SK-N-SH (cell line): ENCODE results near the gene MYO16. TPM values are rescaled to one million over a fixed set of nuclear protein-coding genes. Genes with fewer than 3 reads are reported as not detected.

Source experiments
- CTCF ChIA-PET: fragments of 300-600, 350-600 bp; formaldehyde crosslinking; extraction: SDS; loops from one replicate; lab custom pipeline; 2021; lab: Yijun Ruan, JAX
- POLR2A ChIA-PET: fragments of 350-600 bp; sonication (Branson Sonifier 250); formaldehyde crosslinking; extraction: SDS; loops from one replicate; lab custom pipeline; 2020; ENCODE audit warnings: antibody characterized with exemption, inconsistent platforms; lab: Yijun Ruan, JAX
- DNase-seq: peaks from one replicate; pipeline ENCODE4 v3.0.0; 2012
- H2AFZ ChIP-seq: fragments of 200-600 bp; sonication (generic); 2 replicates; pipeline ENCODE4 v1.8.1; 2016; ENCODE audit warnings: antibody characterized with exemption, mild to moderate bottlenecking, low read depth
- H3F3A ChIP-seq: fragments of 200-600 bp; sonication (generic); replicated peaks from 2 replicates; pipeline ENCODE3; 2016; ENCODE audit warnings: antibody characterized with exemption, mild to moderate bottlenecking; ENCODE audit not compliant: insufficient read depth
- H3K27ac ChIP-seq, 2 experiments: fragments of 200-500 bp in 1 of 2; fragments of 200-600 bp in 1 of 2; sonication (Bioruptor generic) in 1 of 2; sonication (generic), shearing (Covaris generic) in 1 of 2; 2 replicates each; pipeline versions ENCODE4 v1.5.1 to v1.6.1; 2014 to 2016; ENCODE audit warnings: low read depth in 2 of 2, inconsistent platforms in 1 of 2, low read length in 1 of 2, mild to moderate bottlenecking in 1 of 2, mixed read lengths in 1 of 2
- H3K27me3 ChIP-seq: fragments of 200-600 bp; sonication (generic), shearing (Covaris generic); 2 replicates; pipeline ENCODE4 v1.6.1; 2016; ENCODE audit warnings: mixed run types; ENCODE audit not compliant: insufficient read depth
- H3K36me3 ChIP-seq, 2 experiments: fragments of 200-500 bp in 1 of 2; fragments of 200-600 bp in 1 of 2; sonication (Bioruptor generic) in 1 of 2; sonication (generic) in 1 of 2; replicated peaks in 1 of 2; 2 replicates each; pipeline versions ENCODE3 to v1.5.1; 2014 to 2016; ENCODE audit warnings: low read length in 1 of 2, mild to moderate bottlenecking in 1 of 2; ENCODE audit not compliant: insufficient read depth in 2 of 2, control insufficient read depth in 1 of 2
- H3K4me1 ChIP-seq, 2 experiments: fragments of 200-500 bp in 1 of 2; fragments of 200-600 bp in 1 of 2; sonication (Bioruptor generic) in 1 of 2; sonication (generic), shearing (Covaris generic) in 1 of 2; 2 replicates each; pipeline versions ENCODE4 v1.5.1 to v1.6.1; 2014 to 2016; ENCODE audit warnings: low read depth in 1 of 2, low read length in 1 of 2, mixed run types in 1 of 2; ENCODE audit not compliant: insufficient read depth in 2 of 2, control insufficient read depth in 1 of 2
- H3K4me2 ChIP-seq: fragments of 200-600 bp; sonication (generic), shearing (Covaris generic); 2 replicates; pipeline ENCODE4 v1.6.1; 2017; ENCODE audit warnings: mixed run types
- H3K4me3 ChIP-seq, 2 experiments: fragments of 200-500 bp in 1 of 2; fragments of 200-600 bp in 1 of 2; sonication (Bioruptor generic) in 1 of 2; sonication (generic), shearing (Covaris generic) in 1 of 2; 2 replicates each; pipeline versions ENCODE4 v1.5.1 to v1.8.1; 2014 to 2016; ENCODE audit warnings: low read depth in 2 of 2, inconsistent platforms in 1 of 2, low read length in 1 of 2, mild to moderate bottlenecking in 1 of 2, mixed read lengths in 1 of 2, moderate library complexity in 1 of 2
- H3K79me2 ChIP-seq: fragments of 200-600 bp; sonication (generic); 2 replicates; pipeline ENCODE4 v1.8.1; 2017; ENCODE audit warnings: mild to moderate bottlenecking; ENCODE audit not compliant: insufficient read depth
- H3K9ac ChIP-seq: fragments of 200-600 bp; sonication (generic); 2 replicates; pipeline ENCODE4 v1.6.1; 2017; ENCODE audit warnings: mixed run types
- H3K9me2 ChIP-seq: fragments of 200-600 bp; sonication (generic); 2 replicates; pipeline ENCODE4 v1.6.1; 2017; ENCODE audit warnings: mixed run types
- H3K9me3 ChIP-seq: fragments of 200-600 bp; sonication (generic); 2 replicates; pipeline ENCODE4 v1.6.1; 2017; ENCODE audit warnings: mixed run types, mild to moderate bottlenecking, moderate library complexity
- H4K20me1 ChIP-seq: fragments of 200-600 bp; sonication (generic); 2 replicates; pipeline ENCODE4 v1.6.1; 2017; ENCODE audit warnings: mild to moderate bottlenecking, mixed run types; ENCODE audit not compliant: insufficient read depth
- CHD2 ChIP-seq: fragments of 150-350 bp; IDR thresholded peaks from 2 replicates; pipeline ENCODE4 v1.6.1; 2018; ENCODE audit warnings: low read length; ENCODE audit not compliant: partially characterized antibody
- ELF1 ChIP-seq: IDR thresholded peaks from 2 replicates; pipeline ENCODE4 v1.4.0; 2012
- EZH2phosphoT487 ChIP-seq: fragments of 200-600 bp; sonication (generic); IDR thresholded peaks from 2 replicates; pipeline ENCODE4 v1.6.1; 2017; ENCODE audit warnings: low read depth, mixed run types, mild to moderate bottlenecking, antibody characterized with exemption, moderate library complexity, borderline replicate concordance
- FOSL2 ChIP-seq: IDR thresholded peaks from 2 replicates; pipeline ENCODE4 v1.4.0; 2012; ENCODE audit warnings: low read depth, mild to moderate bottlenecking, moderate library complexity, borderline replicate concordance
- FOXJ3 ChIP-seq: sonication (generic); formaldehyde crosslinking; IDR thresholded peaks from 2 replicates; pipeline ENCODE4 v1.5.1; 2020; ENCODE audit warnings: mild to moderate bottlenecking, missing genetic modification reagents
- FOXM1 ChIP-seq: IDR thresholded peaks from 2 replicates; pipeline ENCODE4 v1.4.0; 2012; ENCODE audit warnings: low read depth, mild to moderate bottlenecking
- GATA2 ChIP-seq: sonication (generic); formaldehyde crosslinking; IDR thresholded peaks from 2 replicates; pipeline ENCODE4 v1.5.0; 2020; ENCODE audit warnings: mild to moderate bottlenecking, missing genetic modification reagents
- IRF3 ChIP-seq: fragments of 150-350 bp; IDR thresholded peaks from 2 replicates; pipeline ENCODE4 v1.6.1; 2016; ENCODE audit warnings: mild to moderate bottlenecking, low read depth, low read length
- MAX ChIP-seq: IDR thresholded peaks from 2 replicates; pipeline ENCODE4 v1.4.0; 2012; ENCODE audit warnings: low read depth
- MEF2A ChIP-seq: IDR thresholded peaks from 2 replicates; pipeline ENCODE4 v1.4.0; 2012; ENCODE audit warnings: low read depth, borderline replicate concordance
- MXI1 ChIP-seq: IDR thresholded peaks from 2 replicates; pipeline ENCODE4 v1.6.1; 2012; ENCODE audit warnings: mild to moderate bottlenecking, low read depth, low read length, improper control_type of control experiment
- NFIC ChIP-seq: IDR thresholded peaks from 2 replicates; pipeline ENCODE4 v1.4.0; 2012; ENCODE audit warnings: borderline replicate concordance
- RAD21 ChIP-seq: IDR thresholded peaks from 2 replicates; pipeline ENCODE4 v1.6.1; 2012; ENCODE audit warnings: mild to moderate bottlenecking, low read length
- RCOR1 ChIP-seq: fragments of 150-350 bp; IDR thresholded peaks from 2 replicates; pipeline ENCODE4 v1.6.1; 2017; ENCODE audit warnings: antibody characterized with exemption, low read length
- SIN3A ChIP-seq: IDR thresholded peaks from 2 replicates; pipeline ENCODE4 v1.6.1; 2012; ENCODE audit warnings: low read depth, mild to moderate bottlenecking, low read length, moderate library complexity, borderline replicate concordance
- SMC3 ChIP-seq: IDR thresholded peaks from 2 replicates; pipeline ENCODE4 v1.6.1; 2012; ENCODE audit warnings: low read depth, low read length, improper control_type of control experiment
- TAF1 ChIP-seq: IDR thresholded peaks from 2 replicates; pipeline ENCODE4 v1.6.1; 2012; ENCODE audit warnings: low read depth, mild to moderate bottlenecking, low read length, moderate library complexity, borderline replicate concordance
- TEAD4 ChIP-seq: IDR thresholded peaks from 2 replicates; pipeline ENCODE4 v1.4.0; 2012; ENCODE audit warnings: mild to moderate bottlenecking, borderline replicate concordance; ENCODE audit not compliant: insufficient read depth
- USF1 ChIP-seq: IDR thresholded peaks from 2 replicates; pipeline ENCODE4 v1.4.0; 2012; ENCODE audit warnings: low read depth, borderline replicate concordance
- ZBTB33 ChIP-seq: IDR thresholded peaks from 2 replicates; pipeline ENCODE4 v1.4.0; 2012; ENCODE audit warnings: low read depth, borderline replicate concordance
- WGBS: methylation state at CpG from one replicate; pipeline ENCODE4 v1.1.6; 2017; ENCODE audit warnings: low lambda C conversion rate; 5-methylcytosine and 5-hydroxymethylcytosine counted together
- polyA plus RNA-seq, 3 experiments: library from polyadenylated mRNA; depleted of rRNA; stranded (reverse); fragments of >200 nt; gene quantifications; 2 replicates each; pipeline ENCODE4 v1.2.3, GENCODE V29; 2012

The MYO16 gene
- polyA plus RNA-seq, 1 of the 3 experiments (the other 2 are of a cell fraction): 0.07 TPM

GRCh38 chr13:109118521-109118920 lies 489.1 kb downstream of the MYO16 start:
- no peak overlapping the region for H2AFZ ChIP-seq
- no peak for DNase-seq
- 58% methylated on average over 1 of the region's 1 CpG for WGBS

GRCh38 chr13:109119896-109120295 lies 490.5 kb downstream of the MYO16 start:
- no peak for DNase-seq
- CTCF ChIA-PET: no interaction called here
- Histone ChIP-seq H3K4me3 (no peak overlapping the region), H4K20me1 (no peaks in the 10 kb centered on the region), H3K9me3 (no peaks in the 10 kb centered on the region), H3K9ac (no peak overlapping the region), H3K36me3 (no peaks in the 10 kb centered on the region), H3K4me1 (no peaks in the 10 kb centered on the region), H3K79me2 (no peaks in the 10 kb centered on the region), H3K27ac (no peak overlapping the region), H3K9me2 (no peaks in the 10 kb centered on the region), H2AFZ (no peak overlapping the region), H3F3A (no peaks in the 10 kb centered on the region), H3K4me2 (no peak overlapping the region), H3K27me3 (no peaks in the 10 kb centered on the region)
- 34% methylated on average over 1 of the region's 1 CpG for WGBS
- TF ChIP-seq EZH2phosphoT487: no peak
- TF ChIP-seq MAX: no peak
- no peak for TF ChIP-seq GATA2 (CRISPR knock-in tag)
- TF ChIP-seq CHD2: no peak
- no peak for TF ChIP-seq IRF3
- TF ChIP-seq NFIC: no peak
- TF ChIP-seq SIN3A: no peak
- TF ChIP-seq SMC3: no peak
- TF ChIP-seq MEF2A: no peak
- TF ChIP-seq ELF1: no peak
- TF ChIP-seq TAF1: no peak
- no peak for TF ChIP-seq ZBTB33
- TF ChIP-seq MXI1: no peak
- TF ChIP-seq FOSL2: no peak
- no peak for TF ChIP-seq USF1
- TF ChIP-seq TEAD4: no peak
- TF ChIP-seq FOXJ3 (CRISPR knock-in tag): no peak
- no peak for TF ChIP-seq RCOR1
- TF ChIP-seq FOXM1: no peak
- POLR2A ChIA-PET: no interaction called here

More at GRCh38 chr13:109118521-109118920, 489.1 kb downstream of the MYO16 start:
- TF ChIP-seq GATA2 (CRISPR knock-in tag) (no peak), SIN3A (no peak), TEAD4 (no peak), RAD21 (no peak), FOSL2 (no peak)
- no peaks in the 10 kb centered on the region for H3K9me3 ChIP-seq
- H3K9ac ChIP-seq: no peak overlapping the region
- H3K9me2 ChIP-seq: no peaks in the 10 kb centered on the region
- H3K4me3 ChIP-seq: no peak overlapping the region
- H3F3A ChIP-seq: no peaks in the 10 kb centered on the region
- no peaks in the 10 kb centered on the region for H4K20me1 ChIP-seq
- no peaks in the 10 kb centered on the region for H3K36me3 ChIP-seq
- H3K27ac ChIP-seq: no peak overlapping the region
- ChIA-PET CTCF (no interaction called here), POLR2A (no interaction called here)
- no peak overlapping the region for H3K4me2 ChIP-seq
- no peaks in the 10 kb centered on the region for H3K27me3 ChIP-seq
- no peaks in the 10 kb centered on the region for H3K4me1 ChIP-seq
- no peaks in the 10 kb centered on the region for H3K79me2 ChIP-seq
